22Rv1 (cell line): Measurements from ENCODE around the gene ATP5ME.

Source experiments
- H3K27ac ChIP-seq: fragments of 450-650 bp; 2 replicates; pipeline ENCODE4 v1.5.1; 2017
- ZFX ChIP-seq: fragments of 450-650 bp; IDR thresholded peaks from 2 replicates; pipeline ENCODE4 v1.6.1; 2017; ENCODE audit warnings: antibody characterized with exemption, borderline replicate concordance
- TF ChIP-seq, protein P1 (sequence below): fragments of 450-650 bp; IDR thresholded peaks from 2 replicates; pipeline ENCODE4 v1.5.1; 2017; ENCODE audit warnings: mild to moderate bottlenecking

Gene ATP5ME, protein sequence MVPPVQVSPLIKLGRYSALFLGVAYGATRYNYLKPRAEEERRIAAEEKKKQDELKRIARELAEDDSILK

DNA sequence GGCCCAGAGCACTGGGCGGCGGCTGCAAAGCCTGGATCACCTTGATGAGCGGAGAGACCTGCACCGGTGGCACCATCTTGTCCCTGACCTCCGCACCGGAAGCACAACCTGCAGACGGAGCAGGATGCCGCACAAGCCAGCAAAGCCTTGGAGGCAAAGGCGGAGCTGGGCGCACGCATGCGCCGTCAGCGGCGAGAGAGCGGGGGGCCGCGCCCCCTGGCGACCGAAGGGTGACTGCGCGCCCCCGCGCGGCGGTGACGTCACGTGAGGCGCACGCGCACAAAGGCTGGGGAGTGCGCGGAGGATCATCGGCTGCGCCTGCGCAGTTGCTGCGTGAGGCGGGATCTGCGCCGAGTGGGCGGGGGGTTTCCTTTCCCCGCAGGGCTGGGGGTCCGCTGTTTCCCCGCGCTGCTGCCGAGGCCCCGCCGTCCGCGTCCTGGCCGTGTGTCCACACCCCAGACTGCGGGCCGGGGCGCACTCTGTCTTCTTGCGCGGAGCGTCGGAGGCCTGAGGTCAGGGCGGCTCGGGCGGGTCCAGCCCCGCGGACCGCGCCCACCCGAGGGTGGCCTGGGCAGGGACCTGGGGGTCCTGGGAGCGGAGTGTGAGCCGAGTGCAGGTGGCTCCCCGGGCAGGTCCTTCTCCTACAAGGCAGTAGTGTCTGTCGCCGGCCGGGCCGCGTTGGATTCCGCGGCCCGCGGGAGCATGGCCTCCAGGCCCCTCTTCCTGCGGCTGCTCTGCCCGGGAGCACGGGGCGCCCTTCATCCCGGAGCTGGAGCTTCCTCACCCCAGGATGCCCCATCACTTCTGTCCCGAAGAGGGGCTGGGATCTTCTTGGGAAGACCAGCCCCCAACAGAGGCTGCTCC, at the start of gene ATP5ME, which contains the start of gene MYL5:
Gene ATP5ME, minus strand, starts transcription at position 105 of the 864 bp plus-strand sequence. Its CDS starts 29 bp downstream, at position 76.
Gene MYL5, plus strand, starts transcription at position 371 of the 864 bp plus-strand sequence. CDS start 3,485 bp downstream, outside the sequence.
- peak within 1 kb of the TSS; percentile 86 for H3K27ac ChIP-seq
- TF ChIP-seq ZFX = no peak
- TF ChIP-seq, protein P1, sequence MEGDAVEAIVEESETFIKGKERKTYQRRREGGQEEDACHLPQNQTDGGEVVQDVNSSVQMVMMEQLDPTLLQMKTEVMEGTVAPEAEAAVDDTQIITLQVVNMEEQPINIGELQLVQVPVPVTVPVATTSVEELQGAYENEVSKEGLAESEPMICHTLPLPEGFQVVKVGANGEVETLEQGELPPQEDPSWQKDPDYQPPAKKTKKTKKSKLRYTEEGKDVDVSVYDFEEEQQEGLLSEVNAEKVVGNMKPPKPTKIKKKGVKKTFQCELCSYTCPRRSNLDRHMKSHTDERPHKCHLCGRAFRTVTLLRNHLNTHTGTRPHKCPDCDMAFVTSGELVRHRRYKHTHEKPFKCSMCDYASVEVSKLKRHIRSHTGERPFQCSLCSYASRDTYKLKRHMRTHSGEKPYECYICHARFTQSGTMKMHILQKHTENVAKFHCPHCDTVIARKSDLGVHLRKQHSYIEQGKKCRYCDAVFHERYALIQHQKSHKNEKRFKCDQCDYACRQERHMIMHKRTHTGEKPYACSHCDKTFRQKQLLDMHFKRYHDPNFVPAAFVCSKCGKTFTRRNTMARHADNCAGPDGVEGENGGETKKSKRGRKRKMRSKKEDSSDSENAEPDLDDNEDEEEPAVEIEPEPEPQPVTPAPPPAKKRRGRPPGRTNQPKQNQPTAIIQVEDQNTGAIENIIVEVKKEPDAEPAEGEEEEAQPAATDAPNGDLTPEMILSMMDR = peak; percentile 93

DNA sequence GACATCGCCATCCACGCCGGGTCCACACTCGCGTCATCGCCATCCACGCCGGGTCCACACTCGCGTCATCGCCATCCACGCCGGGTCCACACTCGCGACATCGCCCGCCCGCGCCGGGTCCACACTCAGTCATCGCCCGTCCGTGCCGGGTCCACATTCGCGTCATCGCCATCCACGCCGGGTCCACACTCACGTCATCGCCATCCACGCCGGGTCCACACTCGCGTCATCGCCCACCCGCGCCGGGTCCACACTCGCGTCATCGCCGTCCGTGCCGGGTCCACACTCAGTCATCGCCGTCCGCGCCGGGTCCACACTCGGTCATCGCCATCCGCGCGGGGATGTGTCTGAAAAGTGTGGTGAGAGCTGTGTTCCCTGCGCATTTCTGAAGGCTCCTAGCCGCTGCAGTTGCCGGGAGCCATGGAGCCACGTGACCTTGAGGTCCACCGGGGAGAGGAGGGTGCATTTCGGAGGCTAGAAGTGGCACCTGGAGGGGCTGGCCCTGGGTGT, 48.8 kb upstream of the ATP5ME start:
- TF ChIP-seq, protein P1 = no peak
- no peak for TF ChIP-seq ZFX
- H3K27ac ChIP-seq = no peak overlapping the region

DNA sequence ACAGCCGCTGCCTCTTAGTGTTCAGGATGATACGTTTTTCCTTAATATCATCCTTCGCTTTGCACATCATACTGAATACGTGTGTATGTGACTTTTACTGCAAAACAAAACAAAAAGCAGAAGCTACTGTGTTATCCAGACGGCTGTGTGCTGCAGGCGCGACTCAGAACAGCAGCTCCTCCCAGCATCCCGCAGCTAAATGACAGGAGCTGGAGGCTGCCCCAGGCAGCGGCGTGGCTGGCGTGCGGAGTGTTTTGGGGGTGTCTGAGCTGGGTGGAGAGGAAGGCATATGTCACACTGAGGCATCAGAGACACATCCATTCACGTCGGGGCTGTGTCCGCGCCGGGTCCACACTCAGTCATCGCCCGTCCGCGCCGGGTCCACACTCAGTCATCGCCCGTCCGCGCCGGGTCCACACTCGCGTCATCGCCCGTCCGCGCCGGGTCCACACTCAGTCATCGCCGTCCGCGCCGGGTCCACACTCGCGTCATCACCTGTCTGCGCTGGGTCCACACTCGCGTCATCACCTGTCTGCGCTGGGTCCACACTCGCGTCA, 48.2 kb upstream of the ATP5ME start:
- H3K27ac ChIP-seq = no peak overlapping the region
- TF ChIP-seq ZFX = no peak

DNA sequence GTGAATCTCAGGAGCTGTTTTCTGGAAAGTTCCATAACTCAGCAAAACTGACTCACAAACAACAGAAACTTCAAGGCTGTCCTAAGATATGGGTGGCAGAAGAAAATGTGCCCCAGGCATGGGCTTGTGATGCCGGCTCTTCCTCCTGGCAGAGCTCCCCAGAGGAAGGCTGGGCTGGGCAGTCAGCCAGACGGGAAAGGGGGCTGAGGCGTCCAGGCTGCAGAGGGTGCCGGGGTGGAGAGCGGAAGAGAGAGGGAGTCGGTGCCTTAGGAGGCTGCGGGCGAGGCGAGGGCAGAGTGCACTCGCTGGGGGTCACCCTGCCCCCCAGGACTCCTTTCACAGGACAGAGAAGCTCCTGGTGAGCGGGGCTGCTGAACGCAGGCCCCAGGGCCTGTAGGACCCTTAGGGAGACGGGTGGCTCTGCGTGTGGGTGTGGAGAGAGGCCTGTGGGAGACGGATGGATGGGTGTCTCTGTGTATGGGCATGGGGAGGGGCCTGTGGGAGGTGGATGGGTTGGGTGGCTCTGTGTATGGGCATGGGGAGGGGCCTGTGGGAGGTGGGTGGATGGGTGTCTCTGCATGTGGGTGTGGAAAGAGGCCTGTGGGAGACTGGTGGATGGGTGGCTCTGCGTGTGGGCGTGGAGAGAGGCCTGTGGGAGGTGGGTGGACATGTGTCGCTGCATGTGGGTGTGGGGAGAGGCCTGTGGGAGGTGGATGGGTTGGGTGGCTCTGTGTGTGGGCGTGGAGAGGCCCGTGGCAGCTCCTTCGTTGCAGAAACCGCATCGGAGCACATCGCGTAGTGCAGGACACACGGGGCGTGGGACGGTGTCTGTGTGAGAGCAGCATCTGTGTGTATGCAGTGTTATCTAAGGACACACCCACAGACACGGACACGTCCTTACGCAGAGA, 47.4 kb upstream of the ATP5ME start:
- 0 out of 2 replicates have a peak overlapping the region, but pooled peaks have one; percentile 7 for H3K27ac ChIP-seq
- no peak for TF ChIP-seq ZFX
- TF ChIP-seq, protein P1 = no peak

DNA sequence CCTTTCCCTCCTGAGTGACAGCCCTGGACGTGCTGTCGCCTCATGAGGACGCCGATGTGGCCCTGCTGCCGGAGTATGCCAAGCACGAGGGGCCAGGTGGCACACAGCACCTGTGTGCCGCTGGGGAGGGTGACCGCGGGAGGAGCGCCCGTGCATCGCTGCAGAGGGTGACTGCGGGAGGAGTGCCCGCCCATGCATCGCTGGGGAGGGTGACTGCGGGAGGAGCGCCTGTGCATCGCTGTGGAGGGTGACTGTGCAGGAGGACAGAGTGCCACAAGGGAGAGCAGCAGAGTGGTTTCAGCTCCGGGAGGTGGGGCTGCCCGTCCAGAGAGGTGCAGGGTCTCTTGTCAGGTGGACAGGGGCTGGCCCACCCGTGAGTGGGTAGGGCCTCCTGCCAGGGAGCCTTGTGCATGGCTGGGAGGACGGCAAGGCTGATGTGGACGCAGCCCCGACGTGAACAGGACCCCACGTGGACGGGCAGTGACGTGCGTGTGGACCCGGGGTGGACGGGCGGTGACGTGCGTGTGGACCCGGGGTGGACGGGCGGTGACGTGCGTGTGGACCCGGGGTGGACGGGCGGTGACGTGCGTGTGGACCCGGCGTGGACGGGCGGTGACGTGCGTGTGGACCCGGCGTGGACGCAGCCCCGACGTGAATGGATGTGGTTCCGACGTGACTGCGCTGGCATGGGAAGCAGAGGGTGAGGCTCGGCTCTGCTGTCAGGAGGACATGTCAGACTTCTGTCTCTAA, 46.2 kb upstream of the ATP5ME start:
- no peak overlapping the region for H3K27ac ChIP-seq

DNA sequence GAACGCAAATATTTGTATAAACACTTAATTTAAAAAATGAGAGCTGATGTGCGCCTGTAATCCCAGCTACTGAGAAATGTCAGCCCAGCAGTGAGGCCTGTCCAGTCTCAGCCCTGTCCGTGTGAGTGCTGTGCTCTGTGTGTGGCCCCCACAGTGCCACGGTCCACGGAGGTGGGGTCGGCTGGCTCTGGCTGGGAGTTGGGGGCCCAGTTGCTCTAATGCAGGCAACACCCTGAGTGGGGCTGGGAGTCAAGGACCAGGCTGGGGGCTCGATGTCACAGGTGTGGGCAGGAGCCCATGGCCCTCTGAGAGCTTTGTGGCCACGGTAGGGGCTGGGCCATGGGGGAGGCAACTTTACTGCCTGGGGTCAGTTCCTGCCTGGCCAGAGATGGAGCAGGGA, 44.4 kb upstream of the ATP5ME start:
- H3K27ac ChIP-seq = no peak overlapping the region
- no peak for TF ChIP-seq ZFX
- TF ChIP-seq, protein P1 = no peak

More for the DNA sequence above, 46.2 kb upstream of the ATP5ME start:
- TF ChIP-seq, protein P1 = no peak
